ENCODE measurements around the gene LAMC3. TPM values are rescaled to one million over a fixed set of nuclear protein-coding genes. Genes with fewer than 3 reads are reported as not detected.
A peak's percentile ranks its signal among the peaks of the same experiment; 100 is the strongest.

LAMC3 gene
- polyA plus RNA-seq, 1 donor from 2014 or later, result 0.04 TPM

GRCh38 chr9:131029574-131029952, 20.6 kb downstream of the LAMC3 start:
- H3K9me3 ChIP-seq (ENCODE audit: low read length), result no peaks in the 10 kb centered on the region
- H3K4me3 ChIP-seq (ENCODE audit: low read length), result no peak overlapping the region

GRCh38 chr9:131030239-131031004, 21.4 kb downstream of the LAMC3 start:
- Histone ChIP-seq H3K9me2 (ENCODE audit: insufficient read depth, low read length) (no peaks in the 10 kb centered on the region), H3K36me3 (ENCODE audit: insufficient read depth, low read length) (no peaks in the 10 kb centered on the region), H3K27ac (ENCODE audit: low read length) (no peak overlapping the region), H3K9ac (ENCODE audit: low read length) (peak overlapping the region; percentile 21), H3K4me2 (ENCODE audit: low read length) (no peak overlapping the region), H3K4me3 (ENCODE audit: low read length) (no peak overlapping the region), H4K20me1 (ENCODE audit: insufficient read depth) (no peaks in the 10 kb centered on the region), H3K79me2 (replicated peaks; ENCODE audit: insufficient read depth, low read length) (no peaks in the 10 kb centered on the region), H3K9me3 (ENCODE audit: low read length) (no peaks in the 10 kb centered on the region), H3K27me3 (ENCODE audit: insufficient read depth, low read depth, low read length) (no peaks in the 10 kb centered on the region), H2AFZ (ENCODE audit: low read depth, low read length) (no peak overlapping the region), H3F3A (ENCODE audit: insufficient read depth, low read length, poor library complexity, severe bottlenecking) (no peaks in the 10 kb centered on the region)
- TF ChIP-seq MXI1 (conservative IDR thresholded peaks at IDR 0.05; ENCODE audit: poor library complexity, severe bottlenecking) (no peak), RAD21 (conservative IDR thresholded peaks at IDR 0.05) (no peak), SMC3 (conservative IDR thresholded peaks at IDR 0.05; ENCODE audit: poor library complexity) (no peak), REST (IDR thresholded peaks at IDR 0.05; ENCODE audit: borderline replicate concordance) (no peak), CTCF (IDR thresholded peaks at IDR 0.05; ENCODE audit: poor library complexity, severe bottlenecking) (no peak)

More at GRCh38 chr9:131029574-131029952, 20.6 kb downstream of the LAMC3 start:
- Histone ChIP-seq H3F3A (ENCODE audit: insufficient read depth, low read length, poor library complexity, severe bottlenecking) (no peaks in the 10 kb centered on the region), H3K36me3 (ENCODE audit: insufficient read depth, low read length) (no peaks in the 10 kb centered on the region), H3K9ac (ENCODE audit: low read length) (no peak overlapping the region), H3K4me2 (ENCODE audit: low read length) (no peak overlapping the region), H3K27me3 (ENCODE audit: insufficient read depth, low read depth, low read length) (no peaks in the 10 kb centered on the region), H4K20me1 (ENCODE audit: insufficient read depth) (no peaks in the 10 kb centered on the region), H2AFZ (ENCODE audit: low read depth, low read length) (no peak overlapping the region), H3K27ac (ENCODE audit: low read length) (no peak overlapping the region), H3K79me2 (replicated peaks; ENCODE audit: insufficient read depth, low read length) (no peaks in the 10 kb centered on the region), H3K9me2 (ENCODE audit: insufficient read depth, low read length) (no peaks in the 10 kb centered on the region)
- TF ChIP-seq MXI1 (conservative IDR thresholded peaks at IDR 0.05; ENCODE audit: poor library complexity, severe bottlenecking), result no peak
- no peak for TF ChIP-seq SMC3 (conservative IDR thresholded peaks at IDR 0.05; ENCODE audit: poor library complexity)
- TF ChIP-seq EZH2 (IDR thresholded peaks at IDR 0.05; ENCODE audit: borderline replicate concordance, insufficient read depth, low read length, poor library complexity, severe bottlenecking), result no peak
- TF ChIP-seq REST (IDR thresholded peaks at IDR 0.05; ENCODE audit: borderline replicate concordance), result no peak
- no peak for TF ChIP-seq CTCF (IDR thresholded peaks at IDR 0.05; ENCODE audit: poor library complexity, severe bottlenecking)
- TF ChIP-seq RAD21 (conservative IDR thresholded peaks at IDR 0.05), result no peak
- TF ChIP-seq POLR2AphosphoS5 (IDR thresholded peaks at IDR 0.05), result no peak
- no peak for TF ChIP-seq TAF1 (IDR thresholded peaks at IDR 0.05; ENCODE audit: low read depth)
- TF ChIP-seq EP300 (conservative IDR thresholded peaks at IDR 0.05; ENCODE audit: poor library complexity, severe bottlenecking), result no peak

All from neural cell (in vitro differentiated cells).